HG03571 (cell line): ENCODE data around the gene ZBED2.
"Not testable (repeated sequence)": the region's sequence is repeated elsewhere in the genome, so short reads cannot be mapped to it uniquely, and the experiment has no call there.

Source experiments
- ATAC-seq: cut with Tn5 transposase; IDR thresholded peaks from one replicate; pipeline ENCODE4 v1.9.1; 2021; ENCODE audit not compliant: unreplicated experiment

The ZBED2 gene

DNA sequence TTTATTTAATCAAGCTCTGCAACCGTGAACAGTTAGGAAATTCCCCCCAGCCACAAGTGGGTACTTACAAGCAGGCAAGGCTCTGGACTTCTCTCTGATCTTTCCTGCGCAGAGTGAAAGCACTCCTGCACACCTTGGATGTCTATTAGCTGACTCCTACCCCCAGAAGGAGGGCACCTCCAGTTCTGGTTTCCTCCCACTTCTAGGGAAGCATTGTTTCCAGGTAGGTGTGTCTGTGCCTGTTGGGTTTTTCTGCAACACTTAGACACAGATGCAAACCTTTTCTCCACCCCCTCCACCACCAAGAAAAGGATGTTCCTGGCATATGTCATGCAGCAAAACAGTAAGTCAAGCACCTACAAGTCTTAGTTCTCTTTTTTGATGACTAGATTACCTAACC lies at the start of gene ZBED2:
ZBED2 (minus strand) TSS at position 115 of the 400 bp plus-strand sequence. CDS start 1,145 bp downstream, outside the sequence.
- no peak for ATAC-seq

- ATAC-seq: no peak
These were observed 44.2 kb upstream of the ZBED2 start for GRCh38 chr3:111639316-111639715.

DNA sequence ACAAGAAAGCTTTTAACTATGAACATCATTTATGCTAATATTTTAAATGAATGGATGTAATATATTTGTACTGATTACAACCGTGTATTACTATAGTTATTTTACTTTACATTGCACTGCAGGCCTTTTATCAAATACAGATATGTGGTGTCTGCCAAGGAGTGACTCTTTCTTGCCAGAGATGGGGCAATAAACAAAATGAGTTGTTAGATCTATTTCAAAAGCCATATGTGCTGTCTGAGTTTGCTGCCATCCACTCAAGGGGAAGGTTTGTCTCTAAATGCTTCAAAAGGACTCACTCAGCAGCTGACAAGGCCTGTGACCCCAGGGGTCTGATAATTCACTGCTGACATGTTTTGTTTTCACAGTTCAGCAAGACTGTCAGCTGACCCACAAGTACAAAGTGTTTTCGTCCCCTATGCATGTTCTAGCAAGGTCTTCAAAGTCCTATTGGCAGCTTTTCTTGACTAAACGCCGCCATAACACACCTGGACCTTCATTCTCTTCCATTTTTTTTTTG lies 41.3 kb upstream of the ZBED2 start:
- no peak for ATAC-seq

GRCh38 chr3:111635403-111635802 lies 40.3 kb upstream of the ZBED2 start:
- no peak for ATAC-seq

DNA sequence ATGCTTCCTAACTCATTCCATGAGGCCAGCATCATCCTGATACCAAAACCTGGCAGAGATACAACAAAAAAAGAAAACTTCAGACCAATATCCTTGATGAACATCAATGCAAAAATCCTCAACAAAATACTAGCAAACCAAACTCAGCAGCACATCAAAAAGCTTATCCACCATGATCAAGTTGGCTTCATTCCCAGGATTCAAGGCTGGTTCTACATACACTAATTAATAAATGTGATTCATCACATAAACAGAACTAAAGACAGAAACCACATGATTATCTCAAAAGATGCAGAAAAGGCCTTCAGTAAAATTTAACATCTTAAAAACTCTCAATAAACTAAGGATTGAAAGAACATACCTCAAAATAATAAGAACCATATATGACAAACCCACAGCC lies 35.5 kb upstream of the ZBED2 start:
- not testable (repeated sequence) for ATAC-seq

- ATAC-seq: not testable (repeated sequence)
These were observed 33.9 kb upstream of the ZBED2 start for GRCh38 chr3:111629018-111629417.

DNA sequence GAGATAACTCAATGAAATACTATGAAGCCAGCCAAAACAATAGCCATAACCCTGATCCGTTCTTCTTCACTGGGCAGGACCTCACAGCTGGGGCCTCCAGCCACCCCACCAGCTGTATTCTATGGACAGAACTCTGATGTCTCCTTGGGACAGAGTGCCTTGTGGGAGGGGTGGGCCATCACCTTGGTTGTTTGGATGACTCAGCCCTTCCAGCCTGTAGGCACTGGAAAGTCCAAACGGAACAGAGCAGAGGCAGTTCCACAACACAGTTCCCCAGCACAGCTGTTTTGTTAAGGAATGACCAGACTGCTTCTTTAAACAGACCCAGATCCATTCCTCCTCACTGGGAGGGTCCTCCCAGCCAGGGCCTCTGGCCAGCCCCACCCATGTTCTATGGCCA lies 31.9 kb upstream of the ZBED2 start:
- ATAC-seq: no peak

DNA sequence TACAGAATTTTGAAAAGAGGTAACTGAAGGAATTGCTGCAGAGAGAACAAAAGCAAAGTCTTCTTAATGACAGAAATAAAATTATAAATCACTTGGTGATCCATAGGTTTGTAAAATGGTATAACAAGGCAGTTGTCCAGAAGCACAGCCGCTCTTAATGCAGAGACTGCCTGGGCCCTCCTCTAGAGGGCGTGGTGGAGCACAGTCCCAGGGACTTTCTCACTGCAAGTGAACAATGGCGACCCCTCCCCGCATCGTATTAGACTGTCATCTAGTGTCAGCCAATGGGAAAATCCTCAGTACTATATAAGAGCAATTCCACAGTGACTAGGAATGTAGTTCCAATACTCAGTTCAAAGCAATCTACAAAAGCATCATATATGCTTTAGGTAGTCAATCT lies 26.4 kb upstream of the ZBED2 start:
- no peak for ATAC-seq

GRCh38 chr3:111619833-111620232 lies 24.7 kb upstream of the ZBED2 start:
- ATAC-seq: no peak

GRCh38 chr3:111618945-111619344 lies 23.8 kb upstream of the ZBED2 start:
- no peak for ATAC-seq

- no peak for ATAC-seq
These were observed 22.9 kb upstream of the ZBED2 start for GRCh38 chr3:111617912-111618601.

GRCh38 chr3:111617406-111617805 lies 22.3 kb upstream of the ZBED2 start:
- ATAC-seq: no peak

- peak; percentile 83 for ATAC-seq
These were observed 21.4 kb upstream of the ZBED2 start for GRCh38 chr3:111616417-111617105.

DNA sequence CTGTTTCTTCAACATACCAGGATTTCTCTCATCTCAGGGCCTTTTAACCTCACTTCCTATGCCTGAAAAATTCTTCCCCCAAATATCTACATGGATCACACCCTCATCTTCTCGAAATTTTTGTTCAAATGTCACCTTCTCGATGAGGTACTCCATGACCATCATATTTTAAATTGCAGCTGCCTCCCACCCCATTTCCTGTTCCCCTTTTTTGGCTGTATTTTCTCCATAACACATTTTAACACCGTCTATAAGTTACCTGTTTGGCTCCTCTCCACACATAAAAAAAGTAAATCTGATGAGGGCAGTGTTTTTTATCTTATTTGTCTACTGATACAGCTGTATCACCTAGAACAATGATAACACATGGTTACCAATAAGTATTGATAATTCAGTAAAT lies 20.7 kb upstream of the ZBED2 start:
- no peak for ATAC-seq

DNA sequence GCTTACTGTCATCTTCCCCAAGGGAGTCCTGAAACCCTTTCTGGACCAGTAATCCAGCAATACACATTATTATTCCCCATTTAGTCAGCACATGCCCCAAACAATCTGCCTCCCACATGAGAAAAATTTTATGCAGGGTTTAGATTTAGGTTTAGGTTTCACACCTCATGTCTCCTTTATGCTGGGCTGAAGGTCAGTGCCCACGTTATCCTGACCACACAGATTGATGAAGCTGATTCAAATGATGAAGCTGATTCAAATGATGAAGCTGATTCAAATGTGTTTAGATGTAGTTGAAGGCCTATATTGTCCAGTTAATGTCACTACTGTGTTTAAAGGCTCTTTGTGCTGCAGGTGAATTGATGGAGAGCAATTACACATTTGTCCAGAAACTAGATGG lies 18.1 kb upstream of the ZBED2 start:
- no peak for ATAC-seq

- ATAC-seq: no peak
These were observed 15.5 kb upstream of the ZBED2 start for GRCh38 chr3:111610612-111611054.

DNA sequence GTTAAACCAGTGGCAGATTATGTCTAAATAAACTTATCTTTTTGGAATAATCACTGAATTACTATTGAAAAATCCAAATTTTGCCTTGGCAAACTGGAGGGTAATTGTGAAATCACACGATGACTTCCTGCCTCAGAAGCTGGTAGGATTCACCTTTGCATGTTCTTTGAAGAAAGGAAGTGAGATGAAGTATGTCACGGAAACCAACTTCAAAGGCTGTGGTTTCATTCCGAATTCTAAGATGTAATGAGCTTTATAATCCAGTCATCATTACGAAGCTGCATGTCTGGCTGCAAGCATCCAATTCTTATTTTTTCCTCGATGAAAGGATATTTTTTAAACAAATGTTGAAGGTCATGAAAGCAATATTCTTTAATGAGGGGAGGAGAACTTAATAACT lies 15.0 kb upstream of the ZBED2 start:
- ATAC-seq: peak; percentile 92

DNA sequence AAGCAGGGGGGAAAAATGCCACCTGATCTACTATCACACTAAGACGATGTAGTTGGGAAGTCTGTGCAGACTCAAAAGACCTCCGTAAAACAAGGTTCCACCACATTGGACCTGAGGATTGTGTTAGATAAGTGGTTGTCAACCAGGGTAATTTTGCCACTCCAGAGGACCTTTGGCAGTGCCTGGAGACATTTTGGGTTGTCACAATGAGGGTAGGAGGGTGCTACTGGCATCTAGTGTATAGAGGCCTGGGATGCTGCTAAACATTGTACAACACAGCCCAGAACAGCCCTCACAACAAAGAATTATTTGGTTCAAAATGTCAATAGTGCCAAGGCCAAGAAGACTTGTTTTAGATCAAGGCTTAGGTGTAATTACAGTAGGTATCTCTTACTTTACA lies 14.6 kb upstream of the ZBED2 start:
- ATAC-seq: no peak

- no peak for ATAC-seq
These were observed 13.2 kb upstream of the ZBED2 start for GRCh38 chr3:111608383-111608782.

DNA sequence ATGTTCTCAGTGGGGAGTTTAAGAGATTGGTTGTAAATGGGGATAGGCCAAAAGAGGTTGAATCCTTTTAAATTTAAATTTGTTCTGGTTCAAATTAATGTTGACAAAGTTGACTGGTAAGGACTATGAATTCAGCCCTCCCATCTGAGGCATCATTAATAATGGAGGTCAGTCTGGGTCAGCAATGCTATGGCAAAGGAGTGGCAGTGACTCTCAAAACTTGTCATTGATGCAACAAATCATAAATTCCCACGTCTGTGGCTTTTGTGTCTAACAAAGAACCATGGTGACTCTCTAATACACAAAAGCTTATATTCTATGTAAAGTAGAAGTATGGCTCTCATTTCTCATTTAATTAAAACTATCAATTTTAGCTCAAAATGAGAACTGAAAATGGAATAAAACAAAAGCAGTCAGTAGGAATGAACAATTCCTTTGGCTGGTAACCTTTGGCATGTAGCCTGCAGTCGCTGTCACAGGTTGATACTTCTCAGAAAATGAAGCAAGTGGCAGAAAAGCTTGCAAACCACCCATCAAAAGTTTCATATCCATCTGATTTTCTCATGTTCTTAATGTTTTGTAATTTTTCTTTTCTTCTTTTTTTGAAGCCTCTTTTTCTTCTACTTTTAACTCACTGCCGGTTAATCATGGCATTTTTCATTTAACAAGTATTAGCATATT lies 12.2 kb upstream of the ZBED2 start:
- ATAC-seq: no peak

DNA sequence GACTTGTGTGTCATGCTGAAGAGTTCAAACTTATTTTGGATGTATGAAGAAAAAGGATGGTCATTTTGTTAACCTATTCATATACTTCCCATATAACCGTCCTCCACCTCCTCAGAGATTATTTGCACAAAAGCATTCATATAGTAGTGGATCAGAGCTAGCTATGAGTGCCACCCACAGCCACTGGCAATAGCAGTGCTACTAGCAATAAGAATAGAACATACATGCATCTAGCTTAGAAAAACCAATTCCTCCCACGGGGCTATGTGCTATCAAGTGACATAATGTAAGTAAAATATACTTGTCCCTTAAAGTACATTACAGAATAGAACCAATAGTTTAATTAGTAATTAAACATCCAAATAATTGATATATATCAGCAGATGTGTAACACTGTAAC lies 10.3 kb upstream of the ZBED2 start:
- no peak for ATAC-seq

GRCh38 chr3:111605018-111605417 lies 9.9 kb upstream of the ZBED2 start:
- ATAC-seq: no peak
